ENCODE results near the gene SH3BGR. TPM values are rescaled to one million over a fixed set of nuclear protein-coding genes. Genes with fewer than 3 reads are reported as not detected.
A peak's percentile ranks its signal among the peaks of the same experiment; 100 is the strongest.

The SH3BGR gene
- total and polyA plus RNA-seq, 2 of the 4 experiments (the other 2 are of a cell fraction), result 1.6 to 2.0 TPM

DNA sequence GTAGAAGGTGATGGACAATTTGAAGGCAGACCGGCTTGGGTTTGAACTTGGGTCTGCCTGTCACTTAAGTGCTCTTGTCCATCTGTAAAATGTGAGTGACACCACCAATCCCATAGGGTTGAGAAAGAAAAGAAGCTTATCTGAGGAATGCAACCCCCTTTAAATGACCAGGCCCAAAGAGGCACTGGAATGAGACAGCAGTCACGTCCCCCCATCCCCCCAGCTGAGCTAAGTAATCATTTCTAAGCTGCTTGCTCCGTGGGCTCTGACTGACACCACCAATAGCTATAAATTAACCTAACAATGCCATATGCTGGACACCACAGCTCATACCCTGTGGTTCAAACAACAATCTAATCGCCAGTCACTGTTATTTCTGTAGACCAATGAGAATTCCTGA, 21.3 kb upstream of the SH3BGR start:
- Histone ChIP-seq H3K23ac (ENCODE audit: low read depth, low read length) (0 out of 2 replicates have a peak overlapping the region, but pooled peaks have one; percentile 5), H2BK5ac (ENCODE audit: low read depth, low read length, poor library complexity, severe bottlenecking) (no peak overlapping the region), H3K9ac (ENCODE audit: low read depth, low read length) (no peak overlapping the region), H3K4me2 (ENCODE audit: low read depth, low read length) (peak overlapping the region; percentile 22; the same call in 1 of the 2 replicates), H3K18ac (ENCODE audit: low read depth, low read length) (no peak overlapping the region), H3K36me3 (ENCODE audit: control insufficient read depth, insufficient read depth, low read length) (no peaks in the 10 kb centered on the region), H3K4me1 (ENCODE audit: control insufficient read depth, insufficient read depth, low read length) (peaks cover 6% of the 10 kb centered on the region; the same call in 1 of the 2 replicates), H3K79me1 (ENCODE audit: low read depth in 1 of 2, low read length in 2 of 2) (no peaks in the 10 kb centered on the region), H2BK20ac (ENCODE audit: low read depth, low read length) (no peak overlapping the region; the same call in 1 of the 2 replicates), H4K91ac (ENCODE audit: insufficient read depth, low read depth, low read length) (no peak overlapping the region), H3K56ac (ENCODE audit: extremely low read depth, insufficient read depth, low read length) (no peak overlapping the region), H3K4me3 (ENCODE audit: insufficient read depth, low read depth, low read length) (no peak overlapping the region), H3K9me3 (ENCODE audit: control insufficient read depth, insufficient read depth, low read length) (no peaks in the 10 kb centered on the region), H2AK9ac (replicated peaks; ENCODE audit: low read depth, low read length, poor library complexity) (no peak overlapping the region), H3K27ac (ENCODE audit: insufficient read depth, low read length) (no peak overlapping the region), H3K14ac (replicated peaks; ENCODE audit: low read depth, low read length) (no peak overlapping the region), H2AFZ (replicated peaks; ENCODE audit: low read length, poor library complexity) (no peak overlapping the region), H2AK5ac (ENCODE audit: low read depth, low read length) (no peak overlapping the region), H2BK120ac (ENCODE audit: low read depth, low read length) (no peak overlapping the region), H3K4ac (ENCODE audit: low read depth, low read length) (no peak overlapping the region), H4K5ac (ENCODE audit: low read depth, low read length) (no peak overlapping the region), H3K27me3 (ENCODE audit: control insufficient read depth, insufficient read depth, low read length) (no peaks in the 10 kb centered on the region), H4K20me1 (ENCODE audit: insufficient read depth, low read length) (no peaks in the 10 kb centered on the region), H2BK15ac (ENCODE audit: low read depth, low read length) (no peak overlapping the region), H3K9me1 (ENCODE audit: insufficient read depth, low read length) (peaks cover 3% of the 10 kb centered on the region; the same call in 1 of the 2 replicates), H4K8ac (ENCODE audit: low read depth in 2 of 2, low read length in 2 of 2) (no peak overlapping the region)
- POLR2A ChIA-PET (ENCODE audit: unreplicated experiment), result no interaction called here
- TF ChIP-seq FOS (IDR thresholded peaks at IDR 0.05; ENCODE audit: low read depth, low read length), result no peak
- TF ChIP-seq RCOR1 (IDR thresholded peaks at IDR 0.05; ENCODE audit: insufficient replicate concordance, low read length), result no peak
- no peak for TF ChIP-seq NFE2L2 (IDR thresholded peaks at IDR 0.05; ENCODE audit: low read depth, low read length)
- TF ChIP-seq SMC3 (IDR thresholded peaks at IDR 0.05; ENCODE audit: low read depth, low read length), result no peak
- TF ChIP-seq BHLHE40 (IDR thresholded peaks at IDR 0.05; ENCODE audit: low read depth, low read length), result no peak
- TF ChIP-seq, protein P1, sequence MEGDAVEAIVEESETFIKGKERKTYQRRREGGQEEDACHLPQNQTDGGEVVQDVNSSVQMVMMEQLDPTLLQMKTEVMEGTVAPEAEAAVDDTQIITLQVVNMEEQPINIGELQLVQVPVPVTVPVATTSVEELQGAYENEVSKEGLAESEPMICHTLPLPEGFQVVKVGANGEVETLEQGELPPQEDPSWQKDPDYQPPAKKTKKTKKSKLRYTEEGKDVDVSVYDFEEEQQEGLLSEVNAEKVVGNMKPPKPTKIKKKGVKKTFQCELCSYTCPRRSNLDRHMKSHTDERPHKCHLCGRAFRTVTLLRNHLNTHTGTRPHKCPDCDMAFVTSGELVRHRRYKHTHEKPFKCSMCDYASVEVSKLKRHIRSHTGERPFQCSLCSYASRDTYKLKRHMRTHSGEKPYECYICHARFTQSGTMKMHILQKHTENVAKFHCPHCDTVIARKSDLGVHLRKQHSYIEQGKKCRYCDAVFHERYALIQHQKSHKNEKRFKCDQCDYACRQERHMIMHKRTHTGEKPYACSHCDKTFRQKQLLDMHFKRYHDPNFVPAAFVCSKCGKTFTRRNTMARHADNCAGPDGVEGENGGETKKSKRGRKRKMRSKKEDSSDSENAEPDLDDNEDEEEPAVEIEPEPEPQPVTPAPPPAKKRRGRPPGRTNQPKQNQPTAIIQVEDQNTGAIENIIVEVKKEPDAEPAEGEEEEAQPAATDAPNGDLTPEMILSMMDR (conservative IDR thresholded peaks at IDR 0.05; ENCODE audit: low read depth, low read length), result no peak
- TF ChIP-seq, protein P2, sequence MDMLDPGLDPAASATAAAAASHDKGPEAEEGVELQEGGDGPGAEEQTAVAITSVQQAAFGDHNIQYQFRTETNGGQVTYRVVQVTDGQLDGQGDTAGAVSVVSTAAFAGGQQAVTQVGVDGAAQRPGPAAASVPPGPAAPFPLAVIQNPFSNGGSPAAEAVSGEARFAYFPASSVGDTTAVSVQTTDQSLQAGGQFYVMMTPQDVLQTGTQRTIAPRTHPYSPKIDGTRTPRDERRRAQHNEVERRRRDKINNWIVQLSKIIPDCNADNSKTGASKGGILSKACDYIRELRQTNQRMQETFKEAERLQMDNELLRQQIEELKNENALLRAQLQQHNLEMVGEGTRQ (IDR thresholded peaks at IDR 0.05; ENCODE audit: low read depth, low read length), result no peak
- no peak for TF ChIP-seq CHD1 (IDR thresholded peaks at IDR 0.05; ENCODE audit: low read depth, low read length)
- TF ChIP-seq MAFK (IDR thresholded peaks at IDR 0.05; ENCODE audit: low read depth, low read length), result no peak
- TF ChIP-seq CEBPB (IDR thresholded peaks at IDR 0.05; ENCODE audit: low read depth, low read length), result no peak
- no peak for TF ChIP-seq MXI1 (IDR thresholded peaks at IDR 0.05; ENCODE audit: borderline replicate concordance, low read depth, low read length)
- TF ChIP-seq, protein P3, sequence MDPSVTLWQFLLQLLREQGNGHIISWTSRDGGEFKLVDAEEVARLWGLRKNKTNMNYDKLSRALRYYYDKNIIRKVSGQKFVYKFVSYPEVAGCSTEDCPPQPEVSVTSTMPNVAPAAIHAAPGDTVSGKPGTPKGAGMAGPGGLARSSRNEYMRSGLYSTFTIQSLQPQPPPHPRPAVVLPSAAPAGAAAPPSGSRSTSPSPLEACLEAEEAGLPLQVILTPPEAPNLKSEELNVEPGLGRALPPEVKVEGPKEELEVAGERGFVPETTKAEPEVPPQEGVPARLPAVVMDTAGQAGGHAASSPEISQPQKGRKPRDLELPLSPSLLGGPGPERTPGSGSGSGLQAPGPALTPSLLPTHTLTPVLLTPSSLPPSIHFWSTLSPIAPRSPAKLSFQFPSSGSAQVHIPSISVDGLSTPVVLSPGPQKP (IDR thresholded peaks at IDR 0.05; ENCODE audit: borderline replicate concordance, low read depth, low read length), result no peak
- TF ChIP-seq RAD21 (IDR thresholded peaks at IDR 0.05; ENCODE audit: low read length), result no peak
- TF ChIP-seq MAZ (IDR thresholded peaks at IDR 0.05; ENCODE audit: borderline replicate concordance, low read depth, low read length), result no peak
- no peak for TF ChIP-seq RFX5 (IDR thresholded peaks at IDR 0.05; ENCODE audit: low read depth, low read length)
- TF ChIP-seq POLR2A (IDR thresholded peaks at IDR 0.05; ENCODE audit: low read depth, low read length), result no peak
- in situ Hi-C loops (cut with MboI; ENCODE audit: low sequenced_read_pairs) (no loop called here), dilution Hi-C loops (cut with HindIII; ENCODE audit: low sequenced_read_pairs, unreplicated experiment) (no loop called here), intact Hi-C loops (cut with micrococcal nuclease) (no loop called here)
- no peak for DNase-seq
- CTCF ChIA-PET, result interaction anchor here (0.6 to 1.0 kb wide), 2 partner anchors 11 to 41 kb away, joined by 3 to 4 read pairs; no protein-coding TSS in a partner anchor
- WGBS, 2 experiments (ENCODE audit: extremely low coverage in 2 of 2, insufficient read length in 1 of 2), result 40% methylated on average over 1 of the region's 4 CpGs; no CpG with 5 or more reads in 1 of the 2 experiments
- ATAC-seq (ENCODE audit: low read depth), result peak; percentile 11; the same call in 1 of the 2 replicates
- BruUV-seq (replicated peaks), result no TSS peak

Measured in IMR-90 (cell line).